Loucy (cell line): Measurements from ENCODE around the gene PCDHGA2.

ENCODE experiments used
- H2AFZ ChIP-seq: fragments of 200-600 bp; sonication (generic); 2 replicates; pipeline ENCODE4 v1.6.0; 2016; ENCODE audit warnings: antibody characterized with exemption, mild to moderate bottlenecking, low read length, moderate library complexity
- H3F3A ChIP-seq: fragments of 200-600 bp; 2 replicates; pipeline ENCODE4 v1.6.0; 2016; ENCODE audit warnings: antibody characterized with exemption, low read depth, mild to moderate bottlenecking
- H3K27me3 ChIP-seq: fragments of 200-600 bp; sonication (generic); 2 replicates; pipeline ENCODE4 v1.6.1; 2014; ENCODE audit warnings: low read length, mild to moderate bottlenecking; ENCODE audit not compliant: insufficient read depth, poor library complexity, severe bottlenecking
- H3K36me3 ChIP-seq: fragments of 200-600 bp; sonication (generic); 2 replicates; pipeline ENCODE4 v1.6.1; 2016; ENCODE audit warnings: low read length; ENCODE audit not compliant: insufficient read depth
- H3K4me1 ChIP-seq: fragments of 200-600 bp; sonication (generic); 2 replicates; pipeline ENCODE4 v1.5.1; 2014; ENCODE audit warnings: low read length, mild to moderate bottlenecking; ENCODE audit not compliant: insufficient read depth, poor library complexity, severe bottlenecking
- H3K4me2 ChIP-seq: fragments of 200-600 bp; sonication (generic); 2 replicates; pipeline ENCODE4 v1.6.0; 2014; ENCODE audit warnings: antibody characterized with exemption, low read length, low read depth, mild to moderate bottlenecking; ENCODE audit not compliant: poor library complexity, severe bottlenecking
- H3K4me3 ChIP-seq: fragments of 200-600 bp; sonication (generic); 2 replicates; pipeline ENCODE4 v1.5.1; 2014; ENCODE audit warnings: low read length, mild to moderate bottlenecking, mixed read lengths; ENCODE audit not compliant: poor library complexity, severe bottlenecking
- H3K79me2 ChIP-seq: fragments of 200-600 bp; sonication (generic); 2 replicates; pipeline ENCODE4 v1.6.1; 2014; ENCODE audit warnings: low read length; ENCODE audit not compliant: insufficient read depth
- H3K9ac ChIP-seq: fragments of 200-600 bp; sonication (generic); 2 replicates; pipeline ENCODE4 v1.6.0; 2014; ENCODE audit warnings: mild to moderate bottlenecking, low read depth, low read length, moderate library complexity; ENCODE audit not compliant: poor library complexity, severe bottlenecking
- H3K9me2 ChIP-seq: fragments of 200-600 bp; sonication (generic); replicated peaks from 2 replicates; pipeline ENCODE4 v1.6.1; 2016; ENCODE audit warnings: low read depth, low read length, mixed read lengths
- H3K9me3 ChIP-seq: fragments of 200-600 bp; sonication (generic); 2 replicates; pipeline ENCODE4 v1.6.1; 2014; ENCODE audit warnings: mild to moderate bottlenecking, antibody characterized with exemption, low read length, low read depth; ENCODE audit not compliant: insufficient read depth
- H4K20me1 ChIP-seq: fragments of 200-600 bp; sonication (generic); 2 replicates; pipeline ENCODE4 v1.6.0; 2014; ENCODE audit warnings: antibody characterized with exemption, low read length, mild to moderate bottlenecking; ENCODE audit not compliant: insufficient read depth, poor library complexity, severe bottlenecking
- EZH2phosphoT487 ChIP-seq: fragments of 200-600 bp; IDR thresholded peaks from 2 replicates; pipeline ENCODE4 v1.6.1; 2018; ENCODE audit warnings: antibody characterized with exemption, mild to moderate bottlenecking, moderate library complexity, borderline replicate concordance
- TF ChIP-seq, protein P1 (sequence below): fragments of 200-600 bp; sonication (generic); conservative IDR thresholded peaks from 2 replicates; pipeline ENCODE4 v1.5.1; 2014; ENCODE audit warnings: mild to moderate bottlenecking, antibody characterized with exemption, low read length

Gene PCDHGA2

DNA sequence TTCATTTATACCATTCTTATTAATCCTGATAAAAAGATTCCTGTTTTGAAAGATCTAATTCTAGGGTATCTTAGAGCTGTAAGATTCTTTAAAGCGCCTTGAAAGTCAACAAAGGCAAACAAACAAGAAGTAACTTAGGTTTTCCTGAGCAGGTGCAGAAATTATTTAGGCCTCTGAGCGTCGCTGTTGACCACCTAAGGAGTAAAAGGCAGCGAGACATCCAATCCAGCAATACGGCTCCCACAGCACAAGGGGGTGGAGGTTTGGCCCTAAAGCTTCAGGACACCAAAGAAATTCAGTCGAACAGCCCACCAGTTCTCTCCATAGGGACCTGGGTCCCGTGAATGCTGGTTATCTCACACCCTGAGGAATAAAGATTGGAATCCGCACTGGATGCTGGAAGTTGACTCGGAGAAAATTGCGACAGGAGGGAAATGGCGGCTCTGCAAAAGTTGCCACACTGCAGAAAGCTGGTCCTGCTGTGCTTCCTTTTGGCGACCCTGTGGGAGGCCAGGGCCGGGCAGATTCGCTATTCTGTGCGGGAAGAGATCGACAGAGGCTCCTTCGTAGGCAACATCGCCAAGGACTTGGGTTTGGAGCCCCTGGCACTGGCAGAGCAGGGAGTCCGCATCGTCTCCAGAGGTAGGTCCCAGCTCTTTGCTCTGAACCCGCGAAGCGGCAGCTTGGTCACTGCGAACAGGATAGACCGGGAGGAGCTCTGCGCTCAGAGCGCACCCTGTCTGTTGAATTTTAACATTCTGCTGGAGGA is at the start of gene PCDHGA2:
Gene PCDHGA2, plus strand, starts transcription at position 223 of the 769 bp plus-strand sequence.
- no peaks in the 10 kb centered on the region for H3K9me2 ChIP-seq
- H3K4me3 ChIP-seq, result no peak within 1 kb of the TSS
- TF ChIP-seq EZH2phosphoT487, result no peak
- TF ChIP-seq, protein P1, sequence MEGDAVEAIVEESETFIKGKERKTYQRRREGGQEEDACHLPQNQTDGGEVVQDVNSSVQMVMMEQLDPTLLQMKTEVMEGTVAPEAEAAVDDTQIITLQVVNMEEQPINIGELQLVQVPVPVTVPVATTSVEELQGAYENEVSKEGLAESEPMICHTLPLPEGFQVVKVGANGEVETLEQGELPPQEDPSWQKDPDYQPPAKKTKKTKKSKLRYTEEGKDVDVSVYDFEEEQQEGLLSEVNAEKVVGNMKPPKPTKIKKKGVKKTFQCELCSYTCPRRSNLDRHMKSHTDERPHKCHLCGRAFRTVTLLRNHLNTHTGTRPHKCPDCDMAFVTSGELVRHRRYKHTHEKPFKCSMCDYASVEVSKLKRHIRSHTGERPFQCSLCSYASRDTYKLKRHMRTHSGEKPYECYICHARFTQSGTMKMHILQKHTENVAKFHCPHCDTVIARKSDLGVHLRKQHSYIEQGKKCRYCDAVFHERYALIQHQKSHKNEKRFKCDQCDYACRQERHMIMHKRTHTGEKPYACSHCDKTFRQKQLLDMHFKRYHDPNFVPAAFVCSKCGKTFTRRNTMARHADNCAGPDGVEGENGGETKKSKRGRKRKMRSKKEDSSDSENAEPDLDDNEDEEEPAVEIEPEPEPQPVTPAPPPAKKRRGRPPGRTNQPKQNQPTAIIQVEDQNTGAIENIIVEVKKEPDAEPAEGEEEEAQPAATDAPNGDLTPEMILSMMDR, result no peak
- H3K4me2 ChIP-seq, result no peak within 1 kb of the TSS
- no peaks in the 10 kb centered on the region for H3K79me2 ChIP-seq
- no peaks in the 10 kb centered on the region for H3K9me3 ChIP-seq
- H3K9ac ChIP-seq, result no peak within 1 kb of the TSS
- H3K27me3 ChIP-seq, result no peaks in the 10 kb centered on the region
- no peak within 1 kb of the TSS for H2AFZ ChIP-seq
- no peaks in the 10 kb centered on the region for H3K4me1 ChIP-seq
- no peaks in the 10 kb centered on the region for H3F3A ChIP-seq
- no peaks in the 10 kb centered on the region for H4K20me1 ChIP-seq
- no peaks in the 10 kb centered on the region for H3K36me3 ChIP-seq

DNA sequence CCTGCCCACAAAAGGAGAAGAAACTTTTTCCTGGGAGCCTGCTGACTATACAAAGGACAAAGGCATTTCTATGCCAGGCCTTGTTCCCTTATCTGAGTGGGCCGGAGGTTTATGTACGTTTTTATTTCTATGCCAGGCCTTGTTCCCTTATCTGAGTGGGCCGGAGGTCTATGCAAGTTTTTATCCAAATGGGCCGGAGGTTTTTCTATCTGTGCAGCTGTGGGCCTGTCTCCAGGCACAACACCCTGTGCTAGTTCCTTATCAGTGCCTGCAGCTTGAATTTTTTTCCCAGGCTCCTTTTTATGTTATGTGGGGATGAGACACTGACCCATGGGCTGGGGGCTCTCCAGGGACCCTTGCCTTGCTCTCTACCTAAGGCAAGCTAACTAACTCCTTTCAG is 40.2 kb upstream of the PCDHGA2 start:
- H3K4me3 ChIP-seq, result no peak overlapping the region
- H3K9ac ChIP-seq, result no peak overlapping the region
- no peaks in the 10 kb centered on the region for H3K4me1 ChIP-seq
- no peak overlapping the region for H2AFZ ChIP-seq
- H3F3A ChIP-seq, result no peaks in the 10 kb centered on the region
- H3K9me2 ChIP-seq, result no peaks in the 10 kb centered on the region
- no peaks in the 10 kb centered on the region for H3K9me3 ChIP-seq
- no peak overlapping the region for H3K4me2 ChIP-seq
- no peaks in the 10 kb centered on the region for H3K79me2 ChIP-seq
- H3K27me3 ChIP-seq, result no peaks in the 10 kb centered on the region
- H4K20me1 ChIP-seq, result no peaks in the 10 kb centered on the region
- H3K36me3 ChIP-seq, result no peaks in the 10 kb centered on the region
- TF ChIP-seq, protein P1, result no peak
- TF ChIP-seq EZH2phosphoT487, result no peak

DNA sequence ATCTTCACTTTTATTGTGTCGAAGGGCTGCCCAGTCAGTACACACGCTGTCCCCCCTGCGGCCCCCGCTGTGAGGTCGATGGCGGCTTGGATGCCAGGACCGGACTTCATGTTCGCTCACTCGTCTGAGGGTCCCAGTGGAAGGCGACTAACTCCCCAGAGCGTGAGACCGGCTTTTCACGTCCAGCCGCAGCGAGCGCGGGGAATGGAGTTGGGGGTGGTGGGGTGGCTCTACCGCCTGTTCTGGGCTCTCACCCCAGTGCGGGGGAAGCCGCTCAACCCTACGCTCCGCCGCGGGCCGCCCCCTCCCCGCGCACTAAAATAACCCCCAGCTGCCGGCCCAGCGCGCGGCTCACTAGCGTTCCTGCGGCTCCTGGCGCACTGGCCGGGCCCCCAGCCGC is 34.8 kb upstream of the PCDHGA2 start, which contains the start of gene SLC25A2:
Gene SLC25A2, minus strand, starts transcription at position 294 of the 400 bp plus-strand sequence. Its CDS starts 184 bp downstream, at position 110.
- no peaks in the 10 kb centered on the region for H3K27me3 ChIP-seq
- H3K9me3 ChIP-seq, result no peaks in the 10 kb centered on the region; the same call in 1 of the 2 replicates
- H3K4me1 ChIP-seq, result no peaks in the 10 kb centered on the region
- H3F3A ChIP-seq, result no peaks in the 10 kb centered on the region
- H3K4me3 ChIP-seq, result no peak within 1 kb of the TSS
- no peak within 1 kb of the TSS for H2AFZ ChIP-seq
- H3K9me2 ChIP-seq, result no peaks in the 10 kb centered on the region
- H3K9ac ChIP-seq, result no peak within 1 kb of the TSS
- H3K4me2 ChIP-seq, result no peak within 1 kb of the TSS
- no peaks in the 10 kb centered on the region for H3K36me3 ChIP-seq
- H4K20me1 ChIP-seq, result no peaks in the 10 kb centered on the region
- no peaks in the 10 kb centered on the region for H3K79me2 ChIP-seq
- no peak for TF ChIP-seq EZH2phosphoT487
- TF ChIP-seq, protein P1, result no peak
